Caki2 (cell line): ENCODE data around the gene STK33. TPM values are rescaled to one million over a fixed set of nuclear protein-coding genes. Genes with fewer than 3 reads are reported as not detected.

Source experiments
- DNase-seq: peaks from one replicate; pipeline ENCODE4 v3.0.0-alpha.2; 2015; ENCODE audit warnings: low read depth
- in situ Hi-C: cut with HindIII; loops from 2 replicates; pipeline ENCODE4 v1.10.0; 2016; ENCODE audit warnings: low sequenced_read_pairs, low pct_unique_long_range_greater_than_20kb, mixed read lengths
- total RNA-seq: library from RNA; depleted of rRNA; stranded (reverse); fragments of >200 nt; shearing (Covaris generic); gene quantifications from 2 replicates; pipeline ENCODE4 v1.2.3, GENCODE V29; 2014; ENCODE audit warnings: low replicate concordance

The STK33 gene
- total RNA-seq, 1 experiment from 2014 or later, result not detected

GRCh38 chr11:8567602-8568198 is 26.3 kb downstream of the STK33 start:
- in situ Hi-C loops, result loop anchor here (25.0 kb wide), 1 partner anchor 405 kb away; the partner anchor contains the start of gene RIC3
- peak; percentile 5 for DNase-seq

GRCh38 chr11:8566613-8567210 is 27.3 kb downstream of the STK33 start:
- DNase-seq, result peak; percentile 44
- in situ Hi-C loops, result loop anchor here (25.0 kb wide), 1 partner anchor 404 kb away; the partner anchor contains the start of gene RIC3

GRCh38 chr11:8564526-8564925 is 29.5 kb downstream of the STK33 start:
- no peak for DNase-seq
- in situ Hi-C loops, result loop anchor here (25.0 kb wide), 1 partner anchor 402 kb away; the partner anchor contains the start of gene RIC3

- no peak for DNase-seq
- in situ Hi-C loops, result loop anchor here (25.0 kb wide), 1 partner anchor 399 kb away; the partner anchor contains the start of gene RIC3
Observed at GRCh38 chr11:8561461-8561860, 32.6 kb downstream of the STK33 start.

GRCh38 chr11:8558436-8558835 is 35.6 kb downstream of the STK33 start:
- DNase-seq, result no peak
- in situ Hi-C loops, result loop anchor here (25.0 kb wide), 1 partner anchor 396 kb away; the partner anchor contains the start of gene RIC3

GRCh38 chr11:8545698-8546366 is 48.2 kb downstream of the STK33 start:
- in situ Hi-C loops, result no loop called here
- no peak for DNase-seq

GRCh38 chr11:8544807-8545206 is 49.2 kb downstream of the STK33 start:
- DNase-seq, result no peak
- in situ Hi-C loops, result no loop called here

GRCh38 chr11:8543278-8543677 is 50.8 kb downstream of the STK33 start:
- DNase-seq, result no peak
- in situ Hi-C loops, result no loop called here

GRCh38 chr11:8541448-8541847 is 52.6 kb downstream of the STK33 start:
- DNase-seq, result no peak
- in situ Hi-C loops, result no loop called here

- in situ Hi-C loops, result no loop called here
- DNase-seq, result no peak
Observed at GRCh38 chr11:8533332-8533731, 60.7 kb downstream of the STK33 start.

- in situ Hi-C loops, result no loop called here
- no peak for DNase-seq
Observed at GRCh38 chr11:8532475-8532874, 61.6 kb downstream of the STK33 start.

- in situ Hi-C loops, result no loop called here
- DNase-seq, result no peak
Observed at GRCh38 chr11:8531982-8532381, 62.0 kb downstream of the STK33 start.

- no peak for DNase-seq
- in situ Hi-C loops, result no loop called here
Observed at GRCh38 chr11:8531312-8531711, 62.7 kb downstream of the STK33 start.

- in situ Hi-C loops, result no loop called here
- no peak for DNase-seq
Observed at GRCh38 chr11:8527939-8528338, 66.1 kb downstream of the STK33 start.

- no peak for DNase-seq
- in situ Hi-C loops, result no loop called here
Observed at GRCh38 chr11:8523396-8523795, 70.6 kb downstream of the STK33 start.

GRCh38 chr11:8512547-8512946 is 81.5 kb downstream of the STK33 start:
- in situ Hi-C loops, result no loop called here
- DNase-seq, result no peak

- in situ Hi-C loops, result no loop called here
- DNase-seq, result no peak
Observed at GRCh38 chr11:8503910-8504364, 90.1 kb downstream of the STK33 start.

GRCh38 chr11:8501836-8502235 is 92.2 kb downstream of the STK33 start:
- no peak for DNase-seq
- in situ Hi-C loops, result no loop called here

- no peak for DNase-seq
- in situ Hi-C loops, result no loop called here
Observed at GRCh38 chr11:8488395-8488794, 105.6 kb downstream of the STK33 start.
